GM18517 (cell line): ENCODE results near the gene SLC8A1.

Experiments used
- ATAC-seq: cut with Tn5 transposase; IDR thresholded peaks from one replicate; pipeline ENCODE4 v1.9.1; 2021; ENCODE audit warnings: mild to moderate bottlenecking, moderate library complexity; ENCODE audit not compliant: unreplicated experiment

Gene SLC8A1

DNA sequence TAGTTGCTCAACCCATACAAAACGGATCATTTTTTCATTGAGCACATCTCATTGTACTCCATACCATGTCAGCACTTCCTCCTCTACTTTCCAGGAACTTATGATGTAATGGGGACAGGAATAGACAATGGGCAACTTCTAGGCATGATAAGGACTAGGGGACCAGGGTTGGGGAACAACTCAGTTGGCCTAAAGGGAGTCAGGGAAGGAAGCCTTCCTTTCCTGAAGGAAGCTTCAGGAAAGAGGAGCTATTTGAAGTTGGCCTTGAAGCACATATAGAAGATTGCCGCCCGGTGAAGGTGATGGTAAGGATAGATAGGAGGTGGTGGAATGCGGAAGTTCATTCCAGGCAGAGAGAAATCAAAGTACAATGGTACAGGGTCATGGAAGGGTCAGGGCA, 283.9 kb downstream of the SLC8A1 start:
- no peak for ATAC-seq

GRCh38 chr2:40166006-40166405, 285.9 kb downstream of the SLC8A1 start:
- no peak for ATAC-seq

DNA sequence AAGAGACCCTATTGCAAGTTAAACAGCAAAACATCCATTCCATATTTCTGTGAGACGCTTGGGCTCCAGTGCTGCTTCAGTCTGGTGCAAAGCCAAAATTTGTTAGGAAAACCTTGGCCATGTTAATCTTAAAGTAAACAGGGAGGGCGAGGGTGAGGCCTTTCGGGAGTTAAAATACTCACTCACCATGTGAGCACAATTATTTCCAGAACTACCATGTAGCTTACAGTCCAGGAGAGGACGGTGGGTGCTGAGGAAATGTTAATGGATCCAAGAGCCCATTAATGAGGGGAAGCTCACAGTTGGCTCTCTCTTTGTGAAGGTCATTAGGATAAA, 286.4 kb downstream of the SLC8A1 start:
- ATAC-seq = no peak

DNA sequence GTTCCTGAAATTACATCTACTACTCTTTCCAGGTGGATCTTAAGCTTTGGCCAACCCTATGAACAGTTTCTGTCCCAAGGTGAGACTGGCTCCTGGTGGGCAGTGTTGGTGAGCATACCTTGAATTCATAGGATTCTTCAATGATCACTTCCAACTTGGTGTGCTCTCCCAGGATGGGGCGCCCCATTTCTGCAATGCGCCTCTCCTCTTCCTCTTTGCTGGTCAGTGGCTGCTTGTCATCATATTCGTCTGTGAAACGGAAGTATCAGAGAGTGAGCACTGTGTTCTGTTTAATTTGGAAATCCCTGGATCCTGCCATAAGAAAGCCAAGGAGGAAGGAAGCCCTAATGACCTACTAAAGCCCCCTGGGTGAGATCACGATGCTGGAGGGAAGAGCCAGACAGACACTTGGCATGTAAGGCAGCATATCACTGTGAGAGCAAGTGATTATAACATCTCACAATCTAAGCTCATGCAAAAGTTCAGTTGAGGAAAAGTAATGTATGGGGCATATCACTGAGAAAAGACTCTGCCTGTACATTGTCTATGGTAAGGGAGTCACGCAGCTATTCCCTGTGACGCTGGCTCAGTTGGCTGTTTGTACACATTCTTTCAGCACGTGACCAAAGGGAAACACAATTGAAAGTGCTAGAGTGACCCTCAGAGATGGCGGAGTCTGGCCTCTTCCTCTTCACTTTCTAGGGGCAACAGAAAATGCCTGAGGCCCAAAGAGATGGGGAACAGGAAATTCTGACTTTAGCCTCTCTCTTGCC, 287.0 kb downstream of the SLC8A1 start:
- ATAC-seq = no peak

DNA sequence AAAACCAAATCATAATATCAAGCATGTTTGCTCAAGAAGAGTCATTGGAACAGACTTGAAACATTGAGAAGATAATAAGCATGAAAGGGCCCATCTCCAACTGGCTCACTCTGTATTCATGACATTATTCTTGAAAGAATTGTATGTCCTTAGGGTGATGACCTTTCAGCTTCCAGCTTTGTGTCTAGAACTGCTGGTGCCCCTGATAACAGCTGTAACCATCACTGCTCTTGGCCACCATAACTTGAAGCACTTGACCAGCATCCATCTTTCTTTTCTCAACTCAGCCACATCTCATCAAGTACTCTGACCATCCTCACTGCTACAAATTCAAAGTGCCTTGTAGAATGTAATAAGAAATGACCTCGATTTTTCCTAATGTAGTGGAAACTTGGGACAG, 289.9 kb downstream of the SLC8A1 start:
- no peak for ATAC-seq

- ATAC-seq = no peak
Measured at GRCh38 chr2:40160751-40161218, 291.1 kb downstream of the SLC8A1 start.

DNA sequence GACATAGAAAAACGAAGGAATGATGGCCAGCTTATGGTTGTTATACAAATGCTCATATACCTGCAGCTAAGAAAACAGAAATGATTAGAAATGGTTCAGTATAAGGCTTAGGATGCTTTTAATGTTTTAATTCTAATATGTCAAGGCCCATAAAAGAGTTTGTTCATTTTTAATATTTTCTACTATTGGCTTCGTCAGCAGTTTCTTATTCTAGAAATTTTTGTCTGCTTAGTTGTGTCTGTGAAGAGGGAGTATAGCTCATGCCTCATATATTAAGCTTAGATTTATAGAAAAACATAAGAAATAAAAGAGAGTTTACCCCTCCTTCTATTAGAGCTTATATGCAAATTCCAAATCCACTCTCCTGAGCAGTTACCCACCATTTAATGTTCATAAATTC, 292.6 kb downstream of the SLC8A1 start:
- no peak for ATAC-seq

DNA sequence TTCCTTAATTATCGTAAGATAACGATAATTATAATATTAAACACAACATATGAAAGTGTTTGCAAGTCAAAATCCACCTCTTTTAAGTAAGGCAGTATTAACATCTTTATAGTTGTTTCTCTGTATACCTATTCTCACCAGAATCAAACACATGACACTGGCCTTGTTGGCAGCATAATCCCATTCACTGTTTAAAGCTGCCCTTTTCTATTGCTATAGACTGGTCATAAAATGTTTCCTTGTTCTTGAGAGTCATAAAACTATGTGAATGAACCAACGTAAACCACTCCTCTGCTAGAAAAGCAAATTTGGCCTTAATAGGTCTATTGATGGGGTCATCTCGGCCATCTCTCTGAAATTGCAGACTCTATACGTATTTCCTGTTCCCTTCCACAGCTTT, 293.1 kb downstream of the SLC8A1 start:
- no peak for ATAC-seq

DNA sequence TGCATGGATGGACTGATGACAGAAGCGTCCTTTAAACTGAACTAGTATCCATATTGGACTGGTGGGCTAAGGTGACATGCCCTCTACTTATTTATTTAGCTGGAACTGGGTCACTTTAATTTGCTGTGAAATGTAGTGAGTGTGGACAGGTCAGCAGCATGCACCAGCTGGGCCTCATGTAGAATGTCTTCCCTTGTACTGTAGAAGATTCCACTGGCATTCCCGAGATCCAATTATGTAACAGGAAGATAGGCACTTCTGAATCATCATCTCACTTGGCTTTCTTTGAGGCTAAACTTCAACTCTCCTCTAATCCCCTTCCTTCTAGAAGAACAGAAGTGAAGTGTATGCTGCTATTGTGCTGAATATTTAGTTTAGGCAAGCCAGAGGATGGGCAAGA, 296.2 kb downstream of the SLC8A1 start:
- ATAC-seq = no peak

- no peak for ATAC-seq
Measured at GRCh38 chr2:40150266-40150665, 301.6 kb downstream of the SLC8A1 start.

GRCh38 chr2:40148334-40148733, 303.6 kb downstream of the SLC8A1 start:
- ATAC-seq = no peak

GRCh38 chr2:40147360-40147759, 304.5 kb downstream of the SLC8A1 start:
- ATAC-seq = no peak

DNA sequence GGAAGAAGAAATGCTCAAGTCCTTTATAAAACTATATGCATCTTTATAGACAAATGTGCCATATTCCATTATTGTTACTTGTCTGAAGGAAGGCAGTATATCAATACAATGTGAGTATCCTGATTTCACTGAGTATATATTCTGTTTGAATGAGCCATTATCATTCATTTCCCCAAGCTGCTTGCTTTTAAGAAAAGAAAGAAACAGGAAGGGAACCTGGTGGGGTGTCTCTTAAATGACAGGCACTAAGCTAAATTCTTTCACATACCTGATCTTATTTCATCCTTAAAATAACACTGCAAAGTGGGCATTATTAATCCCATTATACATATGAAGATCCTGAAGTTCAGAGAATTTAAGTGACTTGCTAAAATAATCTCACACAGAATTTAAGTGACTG, 307.9 kb downstream of the SLC8A1 start:
- no peak for ATAC-seq

GRCh38 chr2:40138314-40138713, 313.6 kb downstream of the SLC8A1 start:
- ATAC-seq = no peak

DNA sequence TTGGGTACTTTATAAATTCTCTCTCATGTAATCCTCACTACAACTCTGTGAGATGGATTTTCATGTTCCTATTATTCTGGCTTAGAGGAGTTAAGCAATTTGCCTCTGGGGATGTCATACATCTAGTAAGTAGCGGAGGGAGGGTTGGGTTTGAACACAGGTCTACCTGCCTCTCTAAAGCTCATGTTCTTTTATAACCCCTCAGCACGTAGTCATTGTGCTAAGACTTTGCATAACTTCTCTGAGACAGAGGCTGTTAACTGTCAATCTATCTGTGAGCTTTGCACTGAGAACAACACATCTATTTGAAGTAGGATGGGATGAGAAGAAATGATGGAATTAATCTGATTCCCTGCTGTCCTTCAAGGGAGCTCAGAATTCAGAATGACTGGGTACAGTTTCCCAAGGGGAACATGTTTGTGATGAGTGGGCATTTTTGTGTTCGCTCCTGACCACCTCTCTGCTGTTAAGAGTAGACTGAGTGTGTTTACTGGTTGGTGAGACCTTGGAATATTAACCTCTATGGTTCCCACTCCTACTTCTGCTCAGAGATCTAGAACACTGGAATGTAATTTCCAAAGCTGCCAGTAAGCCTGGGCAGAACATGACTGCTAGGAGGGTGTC, 320.7 kb downstream of the SLC8A1 start:
- no peak for ATAC-seq

GRCh38 chr2:40130251-40130994, 321.5 kb downstream of the SLC8A1 start:
- ATAC-seq = no peak

- ATAC-seq = no peak
Measured at GRCh38 chr2:40129725-40130124, 322.2 kb downstream of the SLC8A1 start.

DNA sequence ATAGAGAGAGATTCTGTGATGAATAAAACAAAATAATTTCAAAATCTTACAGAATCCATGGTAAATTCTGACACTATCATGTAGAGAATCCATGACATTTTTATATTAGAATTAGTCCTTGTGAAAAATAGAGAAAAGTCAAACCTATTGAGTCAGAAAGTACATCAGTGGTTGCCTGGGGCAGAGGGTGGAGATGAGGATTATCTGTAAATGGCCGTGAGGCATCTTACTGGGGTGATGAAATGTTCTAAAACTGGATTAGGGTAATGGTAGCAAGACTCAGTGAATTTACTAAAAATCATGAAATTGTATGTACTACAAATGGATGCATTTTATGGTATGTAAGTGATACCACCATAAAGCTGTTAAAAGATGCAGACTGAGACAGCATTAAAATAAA, 323.1 kb downstream of the SLC8A1 start:
- no peak for ATAC-seq

GRCh38 chr2:40127890-40128557, 323.9 kb downstream of the SLC8A1 start:
- no peak for ATAC-seq

- no peak for ATAC-seq
Measured at GRCh38 chr2:40127146-40127545, 324.7 kb downstream of the SLC8A1 start.

DNA sequence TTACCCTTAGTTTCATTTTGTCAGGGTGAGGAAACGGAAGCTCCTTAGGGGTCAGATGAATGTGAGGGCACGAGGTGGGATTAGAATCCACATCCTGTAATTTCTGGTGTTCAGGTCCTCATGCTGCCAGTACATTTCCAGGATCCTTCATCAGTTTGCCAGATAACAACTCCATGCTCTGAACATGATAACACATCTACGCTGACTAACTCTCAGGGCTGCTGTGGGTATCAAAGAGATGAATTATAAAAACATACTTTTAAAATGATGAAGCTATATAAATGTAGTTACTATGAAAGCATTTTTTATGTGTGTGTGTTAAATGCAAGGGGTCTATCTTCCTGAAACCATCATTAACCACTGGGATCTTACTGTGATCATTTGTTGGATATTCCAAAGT, 325.9 kb downstream of the SLC8A1 start:
- no peak for ATAC-seq
